HG03520 (cell line): ENCODE data around the gene OR2A14.
"Not testable (repeated sequence)": the region's sequence is repeated elsewhere in the genome, so short reads cannot be mapped to it uniquely, and the experiment has no call there.

Source experiments
- ATAC-seq: cut with Tn5 transposase; IDR thresholded peaks from one replicate; pipeline ENCODE4 v1.9.1; 2021; ENCODE audit warnings: mild to moderate bottlenecking, moderate library complexity; ENCODE audit not compliant: unreplicated experiment

The OR2A14 gene

GRCh38 chr7:144148224-144148827, 25.4 kb downstream of the OR2A14 start:
- ATAC-seq = no peak

DNA sequence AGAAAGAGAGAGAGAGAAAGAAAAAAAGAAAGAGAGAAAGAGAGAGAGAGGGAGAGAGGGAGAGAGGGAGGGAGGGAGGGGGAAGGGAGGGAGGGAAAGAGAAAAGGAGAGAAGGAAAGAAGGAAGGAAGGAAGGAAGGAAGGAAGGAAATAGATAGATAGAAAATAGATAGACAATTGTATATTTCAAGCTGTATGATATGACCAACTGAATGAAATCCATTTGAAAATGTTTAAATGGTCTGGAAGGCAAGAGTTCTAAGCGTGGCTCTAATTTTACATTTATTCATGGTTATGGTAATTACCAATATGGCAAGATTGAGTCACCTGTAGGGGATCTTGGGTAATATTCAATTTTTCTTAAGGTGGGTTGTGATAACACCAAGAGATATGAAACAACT, 35.9 kb downstream of the OR2A14 start:
- ATAC-seq = no peak

GRCh38 chr7:144164784-144165183, 41.8 kb downstream of the OR2A14 start:
- no peak for ATAC-seq

GRCh38 chr7:144171594-144172350, 48.8 kb downstream of the OR2A14 start:
- not testable (repeated sequence) for ATAC-seq

DNA sequence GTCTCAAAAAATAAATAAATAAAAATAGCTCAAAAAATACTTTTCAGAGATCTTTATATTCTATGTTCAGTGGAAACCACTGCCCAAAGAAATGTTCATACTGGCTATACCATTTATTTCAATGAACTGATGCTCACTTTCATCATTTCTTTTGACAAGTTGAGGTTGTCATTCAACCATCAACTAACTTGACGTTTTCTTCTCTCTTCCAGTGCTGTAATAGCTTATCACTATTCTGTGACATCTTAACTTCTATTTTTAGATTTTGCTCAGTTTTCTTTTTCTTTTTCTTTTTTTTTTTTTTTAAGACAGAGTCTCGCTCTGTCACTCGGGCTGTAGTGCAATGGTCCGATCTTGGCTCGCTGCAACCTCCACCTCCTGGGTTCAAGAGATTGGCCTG, 51.6 kb downstream of the OR2A14 start:
- no peak for ATAC-seq

- peak; percentile 98 for ATAC-seq
These were observed 55.6 kb downstream of the OR2A14 start for GRCh38 chr7:144178380-144179164.

GRCh38 chr7:144179165-144179479, 56.1 kb downstream of the OR2A14 start:
- ATAC-seq = not testable (repeated sequence)
